ENCODE data around the gene C4BPA.

DNA sequence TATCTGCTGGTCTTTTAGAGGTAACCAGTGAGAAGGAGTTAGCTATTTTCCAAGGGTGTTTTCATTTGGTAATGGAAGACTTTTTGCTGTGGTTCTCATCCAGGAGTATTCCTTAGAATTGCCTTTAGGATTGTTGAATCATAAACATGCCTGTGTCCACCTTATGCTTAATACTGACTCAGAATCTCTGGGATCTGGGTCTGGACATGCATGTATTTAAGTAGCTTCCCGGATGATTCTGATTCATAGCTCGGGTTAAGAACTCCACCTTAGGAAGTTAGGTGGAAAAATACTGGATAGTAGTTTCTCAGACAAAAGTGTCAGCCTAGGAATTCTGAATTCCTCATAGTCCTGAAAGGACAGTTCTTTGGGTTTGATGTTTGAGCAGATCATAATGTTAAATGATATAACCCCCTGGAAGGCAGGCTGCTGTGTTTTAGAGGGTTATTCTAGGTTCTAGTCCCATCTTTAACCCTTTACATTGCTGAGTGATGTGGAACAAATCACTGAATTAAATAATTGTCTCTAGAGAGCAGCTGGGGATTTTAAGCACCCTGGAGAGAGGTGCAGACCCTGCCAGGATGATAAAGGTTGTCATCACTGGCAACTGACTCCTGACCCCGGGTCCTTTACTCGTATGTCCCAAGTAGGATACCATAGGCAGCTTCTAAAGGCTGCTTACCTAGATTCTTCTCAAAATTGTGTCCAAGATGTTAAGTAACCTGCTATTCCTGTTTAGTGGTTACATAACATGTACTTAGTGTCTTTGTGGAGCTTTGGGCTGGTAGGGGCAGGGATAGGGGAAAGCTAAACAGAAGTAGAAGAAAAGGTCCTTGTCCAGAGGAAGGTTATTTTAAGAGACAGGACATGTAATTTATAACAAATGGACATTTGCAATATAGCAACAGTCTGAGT, 29.9 kb upstream of the C4BPA start:
- TF ChIP-seq, protein P1, sequence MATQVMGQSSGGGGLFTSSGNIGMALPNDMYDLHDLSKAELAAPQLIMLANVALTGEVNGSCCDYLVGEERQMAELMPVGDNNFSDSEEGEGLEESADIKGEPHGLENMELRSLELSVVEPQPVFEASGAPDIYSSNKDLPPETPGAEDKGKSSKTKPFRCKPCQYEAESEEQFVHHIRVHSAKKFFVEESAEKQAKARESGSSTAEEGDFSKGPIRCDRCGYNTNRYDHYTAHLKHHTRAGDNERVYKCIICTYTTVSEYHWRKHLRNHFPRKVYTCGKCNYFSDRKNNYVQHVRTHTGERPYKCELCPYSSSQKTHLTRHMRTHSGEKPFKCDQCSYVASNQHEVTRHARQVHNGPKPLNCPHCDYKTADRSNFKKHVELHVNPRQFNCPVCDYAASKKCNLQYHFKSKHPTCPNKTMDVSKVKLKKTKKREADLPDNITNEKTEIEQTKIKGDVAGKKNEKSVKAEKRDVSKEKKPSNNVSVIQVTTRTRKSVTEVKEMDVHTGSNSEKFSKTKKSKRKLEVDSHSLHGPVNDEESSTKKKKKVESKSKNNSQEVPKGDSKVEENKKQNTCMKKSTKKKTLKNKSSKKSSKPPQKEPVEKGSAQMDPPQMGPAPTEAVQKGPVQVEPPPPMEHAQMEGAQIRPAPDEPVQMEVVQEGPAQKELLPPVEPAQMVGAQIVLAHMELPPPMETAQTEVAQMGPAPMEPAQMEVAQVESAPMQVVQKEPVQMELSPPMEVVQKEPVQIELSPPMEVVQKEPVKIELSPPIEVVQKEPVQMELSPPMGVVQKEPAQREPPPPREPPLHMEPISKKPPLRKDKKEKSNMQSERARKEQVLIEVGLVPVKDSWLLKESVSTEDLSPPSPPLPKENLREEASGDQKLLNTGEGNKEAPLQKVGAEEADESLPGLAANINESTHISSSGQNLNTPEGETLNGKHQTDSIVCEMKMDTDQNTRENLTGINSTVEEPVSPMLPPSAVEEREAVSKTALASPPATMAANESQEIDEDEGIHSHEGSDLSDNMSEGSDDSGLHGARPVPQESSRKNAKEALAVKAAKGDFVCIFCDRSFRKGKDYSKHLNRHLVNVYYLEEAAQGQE (IDR thresholded peaks at IDR 0.05; ENCODE audit: insufficient read depth in 1 of 2, low read depth in 2 of 2, low read length in 2 of 2), result peak in 1 of 2 experiments; percentile 81; a peak in 2 of 4 replicates
- TF ChIP-seq POLR2AphosphoS5 (IDR thresholded peaks at IDR 0.05; ENCODE audit: low read depth, low read length), result no peak
- TF ChIP-seq TAF1 (IDR thresholded peaks at IDR 0.05; ENCODE audit: borderline replicate concordance, insufficient read depth, low read length), result no peak
- no peak for TF ChIP-seq SIN3A (IDR thresholded peaks at IDR 0.05; ENCODE audit: borderline replicate concordance, insufficient read depth, low read length)

All from PFSK-1 (cell line).